ENCODE data around the gene TRIM47.

TRIM47 gene

DNA sequence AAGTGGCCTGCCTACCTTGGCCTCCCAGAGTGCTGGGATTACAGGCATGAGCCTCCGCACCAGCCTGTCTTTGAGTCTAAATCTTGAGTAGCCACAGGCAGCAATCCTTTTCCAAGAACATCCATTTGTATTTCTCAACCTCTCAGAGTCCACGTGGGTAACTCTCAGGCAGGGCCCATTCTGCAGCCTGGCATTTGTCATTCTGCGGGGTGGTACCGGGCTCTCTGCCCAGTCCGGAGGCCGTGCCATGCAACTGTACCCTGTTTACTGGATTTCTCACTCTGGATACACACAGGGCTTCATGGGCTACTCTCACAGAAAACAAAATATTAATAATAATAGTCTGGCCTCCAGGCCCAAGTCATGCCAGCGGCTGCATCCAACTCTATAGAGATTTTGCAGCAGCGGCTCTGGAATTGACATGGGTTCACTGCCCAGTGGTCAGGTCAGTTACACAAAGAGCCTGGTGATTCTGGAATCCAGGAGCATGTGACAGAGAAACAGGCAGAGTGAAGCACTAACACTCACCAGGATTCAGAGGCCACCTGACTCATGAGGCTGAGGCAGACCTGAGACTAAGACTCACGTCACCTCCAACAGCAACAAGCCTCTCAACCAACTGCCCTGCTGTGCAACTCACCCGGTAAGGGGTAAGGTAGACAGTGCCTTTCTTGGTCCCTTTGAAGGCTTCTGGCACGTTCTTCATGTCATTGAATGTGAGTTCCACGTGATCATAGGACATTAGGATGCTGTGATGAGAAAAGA lies 27.3 kb downstream of the TRIM47 start:
- DNase-seq (ENCODE audit: extremely low spot score, insufficient read length, low read depth), result no peak
- FAIRE-seq, result no peak

DNA sequence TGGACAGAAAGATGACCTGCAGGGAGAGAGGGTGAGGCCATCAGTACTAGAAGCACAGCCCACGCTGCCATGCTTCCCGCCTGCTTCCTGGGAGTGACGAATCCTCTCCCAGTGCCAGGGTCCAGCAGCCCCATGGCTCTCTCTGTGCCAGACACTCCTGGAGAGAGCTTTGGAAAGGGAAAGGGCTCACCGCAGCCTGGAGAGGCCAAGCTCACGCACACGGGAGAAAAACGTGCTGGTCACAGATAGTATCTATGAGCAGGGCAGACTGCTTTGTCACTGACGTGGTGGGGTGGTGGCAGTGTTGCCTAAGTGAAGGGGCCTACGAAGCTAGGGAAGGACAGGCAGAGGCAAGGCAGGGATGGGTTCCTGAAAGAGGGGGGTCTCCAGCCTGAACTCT lies 28.7 kb downstream of the TRIM47 start:
- DNase-seq (ENCODE audit: extremely low spot score, insufficient read length, low read depth) (no peak), FAIRE-seq (no peak)

DNA sequence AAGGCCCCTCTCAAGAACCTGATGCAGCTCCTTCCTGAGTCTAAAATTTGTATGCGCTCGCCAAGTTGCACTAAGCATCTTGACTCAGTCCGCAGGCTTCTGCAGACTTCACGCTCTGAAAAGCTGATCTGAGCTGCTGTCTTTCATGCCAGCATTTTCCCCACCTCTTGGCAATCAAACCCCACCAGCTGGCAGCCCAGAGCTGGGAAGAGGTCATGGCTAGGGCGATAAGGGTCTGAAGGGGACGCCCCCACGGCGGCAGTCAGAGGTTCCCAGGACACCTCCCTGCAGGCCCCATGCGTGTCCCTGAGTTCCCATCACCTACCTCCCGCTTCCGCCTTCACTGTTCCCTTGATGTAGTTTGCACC lies 29.1 kb downstream of the TRIM47 start:
- no peak for FAIRE-seq
- DNase-seq (ENCODE audit: extremely low spot score, insufficient read length, low read depth), result no peak

DNA sequence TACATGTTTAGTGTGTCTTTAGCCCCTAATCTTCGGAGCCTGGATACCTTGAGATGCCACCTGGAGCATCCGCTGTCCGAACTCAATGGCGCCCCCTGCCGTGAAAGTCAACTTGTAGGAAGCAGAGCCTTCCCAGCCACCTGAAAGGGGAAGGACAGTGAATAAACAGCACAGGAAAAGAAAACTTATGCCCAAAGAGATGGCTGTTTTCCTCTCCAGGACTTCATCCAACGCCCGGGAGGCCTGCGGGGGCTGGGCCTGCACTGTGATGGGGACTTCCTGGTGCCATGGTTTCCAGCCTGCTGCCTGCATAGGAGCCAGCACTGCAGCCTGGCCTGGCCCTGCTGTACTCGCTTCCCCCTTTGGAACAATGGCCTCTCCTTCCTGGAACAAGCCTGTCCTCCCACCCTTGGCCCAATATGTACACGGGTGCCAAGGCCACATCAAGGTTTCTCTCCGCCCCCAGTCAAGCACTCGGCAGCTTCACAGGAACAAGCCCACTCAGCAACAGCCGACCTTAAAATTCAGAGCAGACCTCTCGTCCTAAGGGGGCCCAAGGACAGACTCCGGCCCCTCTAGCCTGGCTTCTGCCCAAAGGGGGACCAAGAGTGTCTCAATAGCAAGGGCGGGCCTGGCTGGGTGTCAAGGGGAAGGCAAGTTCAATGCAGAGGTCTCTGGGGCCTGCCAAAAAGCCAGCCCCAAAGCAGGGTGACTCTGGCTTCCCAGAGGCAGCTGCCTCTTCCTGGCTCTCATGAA lies 29.7 kb downstream of the TRIM47 start:
- peak; percentile 69 for FAIRE-seq
- DNase-seq (ENCODE audit: extremely low spot score, insufficient read length, low read depth), result no peak

DNA sequence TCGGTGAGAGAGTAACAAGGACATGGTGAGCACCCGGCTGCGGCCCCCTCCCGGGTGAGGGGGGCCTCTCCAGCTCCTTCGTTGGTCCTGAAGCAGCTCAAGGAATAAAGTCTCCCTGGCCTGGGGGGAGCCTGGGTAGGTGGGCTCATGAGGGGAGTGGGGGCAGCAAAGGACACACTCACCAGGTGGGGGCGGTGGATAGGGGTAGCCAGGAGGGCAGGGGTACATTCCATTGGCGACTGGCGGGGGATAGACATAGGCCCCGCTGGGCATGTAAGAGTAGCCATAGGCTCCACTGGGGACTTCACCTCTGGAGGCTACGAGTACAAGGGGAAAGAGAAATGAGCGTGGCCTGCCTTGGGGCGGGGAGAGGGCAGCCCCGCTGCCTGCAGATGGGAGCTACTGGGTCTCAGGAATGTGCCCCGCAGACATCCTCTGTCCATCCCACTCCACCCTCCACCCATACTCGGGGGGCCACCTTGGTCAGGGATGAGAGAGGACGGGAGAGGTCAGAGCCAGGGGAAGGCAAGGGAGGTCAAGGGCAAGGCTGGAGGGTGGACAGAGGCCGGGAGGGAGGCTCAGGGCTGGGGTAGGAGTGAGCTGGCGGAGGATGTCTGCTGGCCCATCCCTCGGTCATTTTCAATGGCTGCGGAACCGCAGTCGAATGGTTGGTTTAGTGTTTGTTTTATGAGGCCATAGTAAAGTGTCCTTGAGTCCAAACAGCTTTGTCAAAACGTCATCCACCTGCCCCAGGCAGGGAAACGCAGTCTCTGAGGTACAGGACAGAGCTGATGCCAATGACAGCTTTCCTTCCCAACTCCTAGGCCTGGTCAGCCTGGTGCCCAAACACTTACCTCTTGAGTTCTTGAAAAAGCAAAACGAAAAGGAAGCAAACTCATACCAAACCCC lies 30.5 kb downstream of the TRIM47 start:
- no peak for DNase-seq (ENCODE audit: extremely low spot score, insufficient read length, low read depth)
- no peak for FAIRE-seq

DNA sequence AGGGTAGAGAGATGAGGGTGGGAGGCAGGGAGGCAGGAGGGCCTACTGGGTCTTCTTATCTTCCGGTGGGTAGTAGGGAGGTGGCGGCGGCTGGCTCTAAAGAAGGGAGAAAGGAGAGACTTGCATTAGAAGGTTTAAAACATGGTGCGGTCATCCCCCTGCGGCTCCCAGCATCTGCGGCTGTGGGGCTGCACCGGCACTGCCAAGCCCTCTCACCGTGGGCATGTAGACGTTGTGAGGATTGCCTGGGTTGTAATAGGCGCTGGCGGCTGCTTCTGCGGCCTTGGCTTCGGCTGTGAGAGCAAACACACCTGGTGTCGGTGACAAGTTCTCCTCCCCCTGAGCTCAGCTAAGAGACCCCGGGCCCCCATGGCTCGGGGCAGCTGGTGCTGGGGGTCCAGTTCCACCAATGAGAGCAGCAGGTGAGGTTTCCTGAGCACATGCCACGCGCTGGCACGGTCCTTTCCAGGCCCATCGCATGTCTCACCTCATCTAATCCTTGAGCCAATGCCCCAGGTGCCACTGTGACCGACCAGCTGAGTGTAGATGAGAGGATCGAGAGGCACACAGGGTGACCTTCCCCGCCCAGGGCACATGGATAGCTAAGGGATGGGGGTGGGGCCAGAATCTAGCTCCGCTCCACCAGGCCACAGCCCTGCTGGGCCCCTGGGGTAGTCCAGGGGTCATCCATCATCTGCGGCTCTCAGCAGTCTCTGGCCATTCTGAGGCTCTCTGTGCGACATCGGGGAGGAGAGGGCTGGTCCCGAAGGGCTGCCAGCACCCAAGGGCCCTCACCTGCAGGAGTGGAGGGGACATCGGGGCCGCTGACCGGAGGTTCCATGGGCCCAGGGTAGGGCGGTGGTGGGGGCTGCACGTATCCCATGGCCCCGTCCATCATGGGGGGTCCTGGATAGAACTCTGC lies 31.4 kb downstream of the TRIM47 start:
- DNase-seq (ENCODE audit: extremely low spot score, insufficient read length, low read depth), result no peak
- no peak for FAIRE-seq

DNA sequence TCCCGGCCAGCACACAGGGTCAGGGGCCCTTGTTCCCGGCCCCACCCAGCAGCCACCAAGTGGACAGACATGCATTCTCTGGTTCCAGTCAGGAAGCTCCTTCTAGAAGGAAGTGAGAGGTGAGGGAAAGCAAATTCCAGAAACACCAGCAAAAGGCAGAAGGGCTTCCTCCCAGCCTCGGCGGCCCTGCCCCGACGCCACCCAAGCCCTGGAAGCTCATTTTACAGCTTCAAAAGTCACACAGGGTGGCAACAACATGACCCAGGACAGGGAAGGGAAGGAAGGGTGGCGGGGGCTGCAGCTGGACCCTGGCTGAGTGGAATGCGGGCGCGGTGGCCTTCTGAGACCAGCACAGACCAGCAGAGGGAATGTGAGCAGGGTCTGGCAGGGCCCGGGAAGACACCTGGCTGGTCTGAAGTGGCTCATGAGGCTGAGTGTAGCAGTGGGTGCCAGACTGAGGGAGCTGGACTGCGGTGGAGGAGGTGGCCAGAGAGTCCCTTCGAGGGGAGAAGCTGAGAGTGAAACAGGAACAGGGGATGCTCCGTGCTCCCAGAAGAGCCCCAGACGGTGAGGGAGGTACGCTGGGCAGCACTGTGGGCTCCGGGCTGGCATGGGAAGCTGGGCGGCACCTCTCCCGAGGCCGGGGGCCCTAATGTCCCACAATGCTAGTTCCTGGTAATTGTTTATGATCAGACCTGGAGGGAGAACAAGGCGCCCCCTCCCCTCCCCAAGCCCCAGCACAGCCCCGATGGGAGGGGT lies 32.3 kb downstream of the TRIM47 start:
- no peak for FAIRE-seq
- no peak for DNase-seq (ENCODE audit: extremely low spot score, insufficient read length, low read depth)

DNA sequence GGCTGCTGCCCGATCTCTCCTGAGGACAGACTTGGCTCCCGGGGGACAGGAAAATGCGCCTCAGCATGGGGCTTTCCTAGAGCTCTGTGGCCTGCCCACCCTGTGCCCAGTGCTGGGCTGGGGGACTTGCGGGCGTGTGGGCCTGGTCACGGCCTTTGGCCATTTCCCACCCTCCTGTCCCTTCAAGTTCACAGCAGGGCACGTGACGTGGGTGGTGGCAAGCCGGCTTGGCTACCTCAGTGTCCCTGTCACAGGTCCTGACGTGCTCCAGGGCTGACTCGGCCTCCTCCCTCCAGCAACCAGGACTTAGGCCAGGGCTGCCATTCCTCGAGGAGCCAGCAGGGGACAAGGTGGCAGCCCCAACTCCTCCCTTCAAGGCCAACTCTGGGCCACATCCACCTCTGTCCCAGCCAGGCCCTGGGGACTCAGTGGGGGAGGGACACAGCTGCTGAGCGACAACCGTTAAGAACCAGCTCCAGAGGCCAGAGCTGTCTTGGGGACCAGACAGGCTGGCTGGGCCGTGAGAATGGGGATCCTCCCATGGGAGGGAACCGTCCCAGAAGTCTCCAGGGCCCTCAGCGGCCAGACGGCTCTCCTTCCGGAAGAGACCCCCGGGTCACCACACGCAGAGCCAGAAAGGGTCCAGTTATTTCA lies 33.2 kb downstream of the TRIM47 start:
- peak; percentile 91 for FAIRE-seq

DNA sequence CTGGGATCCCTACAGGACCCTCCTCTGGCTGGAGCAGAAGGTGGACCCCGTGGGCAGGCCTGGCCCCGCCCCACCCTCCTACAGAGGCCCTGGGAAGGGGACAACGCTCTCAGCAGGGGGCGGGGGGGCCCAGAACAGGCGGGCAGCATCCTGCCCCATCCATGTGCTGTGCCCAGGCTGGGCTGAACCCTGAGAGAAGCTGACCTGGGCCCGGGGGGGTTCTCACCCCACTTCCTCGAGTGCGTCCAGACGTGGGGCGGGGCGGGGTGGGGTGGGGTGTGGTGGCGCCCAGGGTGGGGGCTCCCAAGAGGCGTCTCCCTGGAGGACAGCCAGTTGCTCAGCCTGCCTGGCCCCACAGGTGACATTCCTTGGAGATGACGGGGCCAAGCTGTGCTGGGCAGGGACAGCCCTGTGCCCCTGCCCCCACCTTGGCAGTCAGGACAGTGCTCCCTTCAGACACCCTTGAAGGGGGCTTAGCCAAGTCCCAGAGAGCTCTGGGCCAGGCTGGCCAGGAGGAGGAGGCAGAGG lies 33.8 kb downstream of the TRIM47 start:
- DNase-seq (ENCODE audit: extremely low spot score, insufficient read length, low read depth) (no peak), FAIRE-seq (no peak)

More for the DNA sequence above, 33.2 kb downstream of the TRIM47 start:
- peak; percentile 89 for DNase-seq (ENCODE audit: extremely low spot score, insufficient read length, low read depth)

DNA sequence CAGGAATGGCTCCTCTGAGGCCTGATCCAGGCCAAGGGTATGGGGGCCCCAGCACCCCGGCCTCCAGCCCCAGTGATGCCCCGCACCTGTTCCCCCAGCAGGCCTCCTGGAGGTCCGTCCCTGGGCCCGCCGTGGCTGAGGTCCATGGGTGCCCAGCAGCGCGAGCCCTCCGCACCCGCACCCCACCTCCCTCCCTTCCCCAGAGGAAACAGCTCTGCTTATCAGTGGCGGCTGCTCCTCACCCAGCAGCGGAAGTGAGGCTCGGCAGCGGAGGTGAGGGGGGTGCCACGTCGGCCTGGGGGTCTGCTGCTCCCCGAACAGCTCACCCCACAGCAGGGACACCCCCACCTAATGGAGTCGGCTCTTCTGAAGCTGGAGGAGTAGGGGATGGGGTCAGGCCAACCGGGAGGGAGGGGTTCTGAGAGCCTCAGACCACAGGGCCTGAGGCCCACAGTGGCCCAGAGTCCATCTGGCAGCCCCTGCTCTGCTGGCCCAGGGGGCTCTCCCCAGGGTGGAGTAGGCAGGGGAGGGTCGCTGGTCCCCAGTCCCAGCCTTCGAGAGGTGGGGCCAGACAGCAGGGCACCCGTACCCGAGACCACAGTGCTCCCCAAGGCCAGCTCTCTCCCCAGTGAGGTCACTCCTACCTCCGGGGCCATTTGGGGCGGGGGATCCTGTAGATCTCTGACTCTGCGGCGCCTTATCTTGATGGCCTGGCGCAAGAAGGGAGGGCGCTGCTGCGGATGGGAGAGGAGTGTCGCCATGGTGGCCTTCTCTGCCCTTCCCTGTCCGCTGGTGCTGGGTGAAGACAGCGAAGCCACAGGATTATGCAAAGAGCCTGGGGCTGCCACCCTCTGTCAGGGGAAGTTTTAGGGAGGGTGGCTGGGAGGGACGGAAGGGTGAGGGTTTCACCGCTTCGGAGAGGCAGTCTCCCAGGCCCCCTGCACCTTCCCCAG lies 34.5 kb downstream of the TRIM47 start, which contains the start of gene UNC13D:
TSS of gene UNC13D (minus strand) at position 828 of the 953 bp plus-strand sequence. CDS start at position 761, 67 bp downstream.
- DNase-seq (ENCODE audit: extremely low spot score, insufficient read length, low read depth), result no peak
- FAIRE-seq, result no peak

DNA sequence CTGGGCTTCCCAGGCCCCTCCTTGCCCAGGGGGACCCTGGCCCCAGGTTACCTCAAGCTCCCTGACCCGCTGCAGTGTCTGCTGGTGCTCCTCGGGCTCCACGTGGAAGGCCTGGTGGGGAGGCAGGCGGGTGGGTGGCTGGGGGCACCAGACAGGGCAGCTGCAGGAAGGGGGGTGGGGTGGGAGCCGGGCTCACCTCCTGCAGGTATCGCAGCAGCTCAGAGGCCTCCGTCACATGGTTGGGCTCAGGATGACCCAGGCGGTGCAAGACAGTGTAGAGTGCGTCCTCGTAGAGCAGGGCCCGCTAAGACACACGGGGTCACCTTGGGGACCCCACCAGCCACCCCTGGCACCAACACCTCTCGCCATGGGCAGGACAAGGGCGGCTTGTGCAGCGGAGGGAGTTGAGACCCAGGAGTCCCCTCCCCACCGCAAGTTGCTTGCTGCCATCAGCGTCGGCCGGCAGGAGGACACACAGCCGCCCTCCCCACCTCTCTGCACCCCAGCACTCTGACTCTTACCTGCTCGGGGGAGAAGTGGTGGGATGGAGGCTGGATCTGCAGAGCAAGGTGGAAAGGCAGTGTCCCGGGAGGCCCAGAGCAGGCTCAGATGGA lies 35.3 kb downstream of the TRIM47 start:
- FAIRE-seq (no peak), DNase-seq (ENCODE audit: extremely low spot score, insufficient read length, low read depth) (no peak)

DNA sequence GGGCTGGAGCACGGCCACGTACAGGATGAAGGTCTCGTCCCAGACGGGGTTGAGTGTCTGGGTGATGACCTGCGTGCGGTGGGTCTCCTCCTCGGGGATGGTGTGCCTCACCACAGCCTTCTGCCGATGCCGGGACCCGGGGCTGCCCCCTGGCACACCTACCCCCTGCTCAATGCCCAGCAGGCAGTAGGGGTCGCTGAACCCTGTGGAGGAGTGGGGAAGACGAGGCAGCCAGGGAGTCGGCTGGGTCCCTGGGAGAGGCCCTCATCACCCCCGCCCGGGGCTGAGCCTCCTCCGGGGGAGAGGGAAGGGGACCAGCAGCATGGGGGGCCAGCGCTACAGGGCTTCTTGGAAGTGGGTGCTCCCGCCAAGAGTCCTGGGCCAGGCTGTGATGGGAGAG lies 36.0 kb downstream of the TRIM47 start:
- DNase-seq (ENCODE audit: extremely low spot score, insufficient read length, low read depth), result no peak
- FAIRE-seq, result no peak

DNA sequence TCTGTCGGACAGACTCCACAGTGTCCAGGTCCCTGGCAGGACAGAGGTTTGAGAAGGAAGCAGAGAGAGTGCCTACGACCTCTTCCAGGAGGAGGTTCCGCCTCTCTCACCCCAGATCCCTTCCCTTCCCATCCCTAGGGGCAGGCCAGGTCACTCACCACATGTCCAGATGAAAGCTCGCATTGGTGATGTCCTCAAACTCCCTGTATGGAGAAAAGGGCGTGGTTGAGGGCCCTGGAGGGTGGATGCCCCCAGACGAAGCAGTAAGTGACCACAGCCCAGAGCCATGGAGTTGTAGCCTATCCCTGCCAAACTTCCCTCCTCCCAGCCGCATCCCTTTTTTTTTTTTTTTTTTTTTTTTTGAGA lies 37.6 kb downstream of the TRIM47 start:
- DNase-seq (ENCODE audit: extremely low spot score, insufficient read length, low read depth) (no peak), FAIRE-seq (no peak)

DNA sequence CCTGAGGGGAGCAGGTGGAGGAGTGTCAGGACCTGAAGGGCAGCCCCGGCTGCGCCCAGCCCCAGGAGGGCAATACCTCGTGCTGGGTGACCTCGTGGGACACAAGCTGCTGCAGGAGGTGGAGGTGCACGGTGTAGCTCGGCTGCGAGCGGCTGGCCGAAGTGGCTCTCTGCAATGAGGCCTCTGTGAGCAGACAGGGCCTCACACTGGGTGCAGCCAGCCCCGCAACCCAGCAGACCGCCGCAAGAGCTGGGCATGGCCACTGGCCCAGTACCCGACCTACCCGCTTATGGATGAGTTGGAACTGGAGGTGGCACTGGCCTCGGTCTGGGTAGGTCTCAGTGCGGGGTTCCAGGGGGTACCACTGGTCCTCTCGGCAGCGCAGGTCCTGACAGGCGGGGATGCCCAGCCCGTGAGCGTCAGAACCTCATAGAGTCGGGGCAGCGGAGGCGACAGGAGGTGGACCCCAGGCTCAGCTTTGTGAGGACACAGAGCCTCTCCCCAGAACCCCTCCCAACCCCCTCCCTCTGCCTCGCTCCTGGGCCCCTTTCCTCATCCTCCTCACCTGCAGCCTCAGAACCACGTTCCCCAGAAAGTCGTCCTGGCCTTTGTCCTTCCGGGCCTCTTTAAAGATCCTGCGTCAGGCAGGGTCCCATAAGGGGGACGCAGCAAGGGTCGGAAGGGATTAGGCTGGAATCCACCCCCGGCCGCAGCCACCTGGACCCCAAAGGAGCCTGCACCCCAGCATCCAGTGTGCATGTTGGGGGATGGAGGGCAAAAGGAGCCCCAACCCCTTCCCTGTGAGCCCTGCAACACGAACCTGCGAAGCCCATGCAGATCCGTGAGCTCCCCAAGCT lies 38.2 kb downstream of the TRIM47 start:
- FAIRE-seq, result no peak

DNA sequence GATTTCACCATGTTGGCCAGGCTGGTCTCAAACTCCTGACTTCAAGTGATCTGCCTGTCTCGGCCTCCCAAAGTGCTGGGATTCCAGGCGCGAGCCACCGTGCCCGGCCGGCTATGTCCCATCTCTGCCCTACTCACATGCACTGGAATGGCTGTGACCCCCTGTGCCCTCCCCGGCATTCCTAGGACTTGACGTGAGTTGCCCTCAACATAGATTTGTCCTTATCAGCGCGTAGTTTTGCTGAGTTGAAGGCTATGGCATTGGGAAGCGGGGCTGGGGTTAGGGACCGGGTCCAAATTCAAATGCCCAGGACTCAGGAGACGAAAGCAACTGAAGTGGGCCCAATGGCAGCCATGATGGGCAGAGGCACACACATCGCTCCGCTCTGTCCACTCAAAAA lies 40.0 kb downstream of the TRIM47 start:
- FAIRE-seq, result no peak
- no peak for DNase-seq (ENCODE audit: extremely low spot score, insufficient read length, low read depth)

More for the DNA sequence above, 38.2 kb downstream of the TRIM47 start:
- no peak for DNase-seq (ENCODE audit: extremely low spot score, insufficient read length, low read depth)

DNA sequence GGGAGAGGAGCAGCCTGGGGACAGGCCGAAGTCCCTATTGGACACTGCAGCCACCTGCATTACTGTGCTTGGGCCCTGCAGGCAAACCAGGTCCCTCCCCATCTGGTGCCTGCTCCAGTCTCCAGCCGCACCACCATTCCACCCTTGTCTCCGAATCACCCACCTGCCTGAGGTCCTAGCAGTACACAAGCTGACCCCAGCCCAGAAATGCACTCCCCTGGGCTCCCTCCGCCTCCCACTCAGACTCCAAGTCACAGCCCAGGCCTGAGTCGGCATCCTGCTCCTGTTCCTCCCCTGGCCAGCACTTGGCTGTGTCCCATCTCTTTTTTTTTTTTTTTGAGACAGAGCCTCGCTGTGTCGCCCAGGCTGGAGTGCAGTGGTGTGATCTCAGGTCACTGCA lies 40.5 kb downstream of the TRIM47 start:
- DNase-seq (ENCODE audit: extremely low spot score, insufficient read length, low read depth) (no peak), FAIRE-seq (no peak)
